Fibroblast of skin of abdomen (primary cell): ENCODE data around the gene RRAS.
"Not testable (repeated sequence)": the region's sequence is repeated elsewhere in the genome, so short reads cannot be mapped to it uniquely, and the experiment has no call there.

ENCODE experiments used
- DNase-seq: peaks from one replicate; pipeline ENCODE4 v3.0.0-alpha.2; 2013

RRAS gene

GRCh38 chr19:49631014-49631588, 8.8 kb downstream of the RRAS start:
- no peak for DNase-seq

DNA sequence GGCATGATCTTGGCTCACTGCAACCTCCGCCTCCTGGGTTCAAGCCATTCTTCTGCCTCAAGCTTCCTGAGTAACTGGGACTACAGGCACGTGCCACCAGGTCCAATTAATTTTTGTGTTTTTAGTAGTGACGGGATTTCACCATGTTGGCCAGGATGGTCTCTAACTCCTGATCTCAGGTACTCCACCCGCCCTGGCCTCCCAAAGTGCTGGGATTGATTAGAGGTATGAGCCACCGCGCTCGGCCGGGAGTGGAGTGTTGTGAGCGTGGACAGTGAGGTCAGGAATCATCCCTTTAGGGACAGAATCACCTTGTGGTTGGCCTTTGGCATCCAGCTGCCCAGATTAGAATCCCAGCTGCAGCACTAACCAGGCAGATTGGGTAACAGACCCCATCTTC, 10.3 kb downstream of the RRAS start:
- DNase-seq: no peak

DNA sequence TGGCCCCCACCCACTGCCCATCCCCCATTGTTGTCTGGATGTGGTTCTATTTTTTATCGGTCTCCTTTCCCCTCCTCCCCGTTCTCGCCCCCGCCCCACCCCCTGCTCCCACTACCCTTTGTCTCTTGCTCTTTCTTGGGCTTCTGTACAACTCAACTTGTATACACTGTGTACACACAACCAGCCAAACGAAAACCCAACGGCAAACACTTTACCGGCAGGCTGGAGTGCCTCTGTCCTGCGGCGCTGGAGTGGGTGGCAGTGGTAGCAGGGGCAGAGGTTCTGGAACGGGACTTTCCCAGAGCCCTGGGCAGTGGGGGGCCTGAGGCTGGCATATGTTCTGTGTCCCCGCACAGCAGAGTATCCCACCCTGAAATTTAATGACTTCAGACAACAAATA, 13.7 kb downstream of the RRAS start:
- no peak for DNase-seq

DNA sequence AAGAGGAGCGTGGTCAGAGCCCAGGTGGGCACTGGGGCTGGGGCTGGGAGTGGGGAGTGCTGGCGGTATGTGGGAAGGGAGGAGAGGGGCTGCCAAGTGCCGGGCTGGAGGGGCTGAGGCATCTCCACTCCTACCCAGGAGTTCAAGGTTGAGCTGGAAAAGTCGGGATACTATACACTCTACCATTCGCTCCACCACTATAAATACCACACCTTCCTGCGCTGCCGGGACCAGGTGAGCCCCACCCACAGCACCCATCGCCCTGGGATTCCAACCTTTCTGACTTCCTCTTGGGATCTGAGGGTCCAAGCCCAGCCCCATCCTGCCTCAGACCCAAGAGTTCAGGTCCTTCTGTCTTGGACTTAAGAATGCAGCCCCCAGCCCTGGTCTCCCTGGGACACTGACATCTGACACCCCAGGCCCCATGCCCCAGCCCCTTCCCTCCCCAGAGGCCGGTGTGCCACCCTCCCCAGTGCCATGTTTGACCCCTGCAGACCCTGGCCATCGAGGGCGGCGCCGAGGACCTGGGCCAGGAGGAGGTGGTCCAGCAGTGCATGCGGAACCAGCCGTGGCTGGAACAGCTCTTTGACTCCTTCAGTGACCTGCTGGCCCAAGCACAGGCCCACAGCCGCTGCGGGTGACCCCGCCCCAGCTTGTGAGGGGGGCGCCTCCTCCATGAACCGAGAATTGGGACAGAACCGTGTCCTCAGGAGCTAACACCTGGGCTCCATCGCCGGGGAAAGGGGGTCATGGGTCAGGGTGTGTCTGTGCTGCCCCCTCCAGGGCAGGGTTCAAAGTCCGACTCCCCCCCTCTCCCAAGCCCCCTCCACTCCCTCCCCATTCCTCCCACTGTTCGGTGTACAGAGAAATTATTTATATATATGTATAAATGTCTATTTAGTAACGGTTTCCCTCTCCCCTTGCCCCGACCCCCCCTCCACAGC, 14.7 kb downstream of the RRAS start:
- DNase-seq: no peak

GRCh38 chr19:49617860-49618259, 22.1 kb downstream of the RRAS start:
- DNase-seq: not testable (repeated sequence)

DNA sequence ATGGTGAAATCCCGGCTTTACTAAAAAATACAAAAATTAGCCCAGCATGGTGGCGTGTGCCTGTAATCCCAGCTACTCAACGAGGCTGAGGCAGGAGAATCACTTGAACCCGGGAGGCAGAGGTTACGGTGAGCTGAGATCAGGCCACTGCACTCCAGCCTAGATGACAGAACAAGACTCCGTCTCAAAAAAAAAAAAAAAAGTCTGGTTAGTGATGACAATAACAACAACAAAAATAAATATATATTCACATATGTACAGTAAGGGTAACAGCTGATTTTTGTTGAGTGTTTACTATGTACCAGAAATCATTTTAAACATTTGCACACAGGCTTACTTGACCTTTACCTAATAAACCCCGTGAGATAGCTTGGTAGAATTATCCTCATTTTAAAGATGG, 23.0 kb downstream of the RRAS start:
- DNase-seq: no peak

DNA sequence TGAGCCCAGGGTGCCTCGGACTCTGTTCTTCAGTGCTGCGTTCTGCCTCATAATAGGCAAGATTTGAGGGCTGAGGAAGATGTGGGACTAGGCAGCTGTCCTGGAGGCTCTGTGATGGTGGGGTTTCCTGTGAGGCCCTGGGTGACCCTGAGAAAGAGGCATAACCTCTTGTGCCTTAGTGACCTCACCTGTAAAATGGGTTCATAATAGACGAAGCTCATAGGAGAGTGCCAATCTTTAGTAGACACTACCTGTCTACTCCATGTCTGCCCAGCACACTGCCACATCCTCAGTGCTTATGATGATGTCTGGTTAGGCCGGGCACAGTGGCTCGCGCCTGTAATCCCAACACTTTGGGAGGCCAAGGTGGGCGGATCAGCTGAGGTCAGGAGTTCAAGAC, 23.4 kb downstream of the RRAS start:
- DNase-seq: no peak

GRCh38 chr19:49615861-49616260, 24.1 kb downstream of the RRAS start:
- DNase-seq: no peak

- peak; percentile 51 for DNase-seq
Observed at GRCh38 chr19:49614096-49614833, 25.7 kb downstream of the RRAS start.

GRCh38 chr19:49613374-49613773, 26.6 kb downstream of the RRAS start:
- DNase-seq: no peak

GRCh38 chr19:49609499-49610092, 30.3 kb downstream of the RRAS start:
- DNase-seq: no peak

- DNase-seq: no peak
Observed at GRCh38 chr19:49605605-49606004, 34.3 kb downstream of the RRAS start.

DNA sequence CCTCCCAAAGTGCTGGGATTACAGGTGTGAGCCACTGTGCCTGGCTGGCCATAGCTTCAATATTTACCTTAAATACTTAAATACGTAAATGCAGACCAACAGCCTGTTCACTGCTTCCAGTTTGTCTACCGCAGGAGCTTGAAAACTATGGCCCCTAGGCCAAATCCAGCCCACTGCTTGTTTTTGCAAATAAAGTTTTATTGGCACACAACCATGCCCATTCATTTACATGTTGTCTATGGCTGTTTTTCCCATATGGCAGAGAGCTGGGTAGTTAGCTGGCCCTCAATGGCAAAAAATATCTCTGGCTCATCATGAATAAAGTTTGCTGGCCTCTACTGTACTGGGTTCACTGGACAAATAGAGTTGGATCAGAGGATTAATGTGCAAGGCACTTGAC, 37.1 kb downstream of the RRAS start:
- DNase-seq: no peak

DNA sequence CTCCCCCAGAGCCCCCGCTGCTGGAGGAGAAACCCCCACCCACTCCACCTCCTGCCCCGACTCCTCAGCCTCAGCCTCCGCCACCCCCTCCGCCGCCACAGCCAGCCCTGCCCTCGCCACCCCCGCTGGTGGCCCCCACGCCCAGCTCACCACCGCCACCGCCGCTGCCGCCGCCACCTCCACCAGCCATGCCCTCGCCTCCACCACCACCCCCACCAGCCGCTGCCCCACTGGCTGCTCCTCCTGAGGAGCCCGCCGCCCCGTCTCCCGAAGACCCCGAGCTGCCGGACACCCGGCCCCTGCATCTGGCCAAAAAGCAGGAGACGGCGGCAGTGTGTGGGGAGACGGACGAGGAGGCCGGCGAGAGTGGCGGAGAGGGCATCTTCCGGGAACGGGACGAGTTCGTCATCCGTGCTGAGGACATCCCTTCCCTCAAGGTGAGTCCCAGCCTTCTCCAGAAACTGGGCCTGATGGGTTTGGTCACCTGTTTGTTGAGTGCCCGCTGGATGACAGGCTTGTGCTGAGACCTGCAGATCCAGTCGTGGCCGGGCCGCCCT, 38.4 kb downstream of the RRAS start:
- DNase-seq: no peak

GRCh38 chr19:49599378-49600295, 40.3 kb downstream of the RRAS start:
- no peak for DNase-seq

DNA sequence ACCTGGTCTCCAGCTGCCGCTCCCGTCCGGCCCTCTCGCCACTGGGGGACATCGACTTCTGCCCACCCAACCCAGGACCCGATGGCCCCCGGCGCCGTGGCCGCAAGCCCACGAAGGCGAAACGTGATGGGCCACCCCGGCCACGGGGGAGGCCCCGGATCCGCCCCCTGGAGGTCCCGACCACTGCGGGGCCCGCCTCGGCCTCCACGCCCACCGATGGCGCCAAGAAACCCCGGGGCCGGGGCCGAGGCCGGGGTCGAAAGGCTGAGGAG, 42.3 kb downstream of the RRAS start:
- no peak for DNase-seq

- no peak for DNase-seq
Observed at GRCh38 chr19:49596954-49597702, 42.8 kb downstream of the RRAS start.

DNA sequence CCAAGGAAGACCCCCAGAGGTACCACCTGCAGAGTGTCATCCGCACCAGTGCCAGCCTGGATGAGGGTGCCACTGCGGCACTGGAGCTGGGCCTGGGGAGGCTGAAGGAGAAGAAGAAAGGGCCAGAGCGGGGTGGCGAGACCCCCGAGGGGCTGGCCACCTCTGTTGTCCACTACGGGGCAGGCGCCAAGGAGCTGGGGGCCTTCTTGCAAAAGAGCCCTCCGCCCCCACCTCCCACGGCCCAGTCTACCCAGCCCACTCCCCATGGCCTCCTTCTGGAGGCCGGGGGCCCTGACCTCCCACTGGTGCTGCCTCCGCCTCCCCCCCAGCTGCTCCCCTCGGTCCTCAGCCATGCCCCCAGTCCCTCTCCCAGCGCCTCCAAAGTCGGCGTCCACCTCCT, 43.5 kb downstream of the RRAS start:
- DNase-seq: no peak

GRCh38 chr19:49595819-49596404, 44.0 kb downstream of the RRAS start:
- no peak for DNase-seq

DNA sequence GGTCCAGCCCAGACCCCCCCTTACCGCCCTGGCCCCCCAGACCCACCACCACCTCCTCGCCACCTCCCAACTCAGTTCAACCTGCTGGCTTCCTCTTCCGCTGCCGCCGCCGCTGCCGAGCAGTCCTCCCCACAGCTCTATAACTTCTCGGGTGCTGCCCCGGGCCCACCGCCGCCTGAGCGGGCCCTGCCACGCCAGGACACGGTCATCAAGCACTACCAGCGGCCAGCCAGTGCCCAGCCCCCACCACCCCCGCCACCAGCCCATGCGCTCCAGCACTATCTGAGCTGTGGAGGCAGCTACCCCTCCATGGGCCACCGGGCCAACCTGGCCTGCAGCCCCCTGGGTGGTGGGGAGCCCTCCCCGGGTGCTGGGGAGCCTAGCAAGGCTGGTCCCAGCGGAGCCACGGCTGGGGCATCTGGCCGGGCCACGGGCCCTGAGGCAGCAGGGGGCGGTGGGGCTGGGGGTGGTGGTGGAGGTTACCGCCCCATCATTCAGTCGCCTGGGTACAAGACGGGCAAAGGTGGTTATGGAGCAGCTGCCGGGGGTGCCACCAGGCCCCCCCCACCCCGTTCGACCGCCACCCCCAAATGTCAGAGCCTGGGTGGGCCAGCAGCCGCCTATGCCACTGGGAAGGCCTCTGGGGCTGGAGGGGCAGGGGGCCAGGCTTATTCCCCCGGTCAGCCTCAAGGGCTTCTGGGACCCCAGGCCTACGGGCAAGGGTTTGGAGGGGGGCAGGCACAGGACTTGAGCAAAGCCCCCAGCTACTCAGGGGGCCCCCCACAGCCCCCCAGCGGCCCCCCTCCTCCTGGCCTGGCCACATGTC, 44.7 kb downstream of the RRAS start:
- DNase-seq: no peak
